Erythroblast (primary cell): ENCODE measurements around the gene SHISAL2A.

Source experiments
- DNase-seq, 2 experiments: peaks; one replicate each; lab custom pipeline; 2025; lab: John Stamatoyannopoulos, UW
- GATA1 ChIP-seq: IDR thresholded peaks from 2 replicates; pipeline ENCODE4 v1.6.1; 2011; ENCODE audit warnings: low read depth, mild to moderate bottlenecking, control low read depth, low read length, moderate library complexity
- POLR2A ChIP-seq: IDR thresholded peaks from 2 replicates; pipeline ENCODE4 v1.6.1; 2011; ENCODE audit warnings: mild to moderate bottlenecking, low read length

SHISAL2A gene

GRCh38 chr1:52602856-52603600 lies 29.9 kb upstream of the SHISAL2A start:
- no peak for TF ChIP-seq GATA1
- TF ChIP-seq POLR2A: no peak
- no peak for DNase-seq

DNA sequence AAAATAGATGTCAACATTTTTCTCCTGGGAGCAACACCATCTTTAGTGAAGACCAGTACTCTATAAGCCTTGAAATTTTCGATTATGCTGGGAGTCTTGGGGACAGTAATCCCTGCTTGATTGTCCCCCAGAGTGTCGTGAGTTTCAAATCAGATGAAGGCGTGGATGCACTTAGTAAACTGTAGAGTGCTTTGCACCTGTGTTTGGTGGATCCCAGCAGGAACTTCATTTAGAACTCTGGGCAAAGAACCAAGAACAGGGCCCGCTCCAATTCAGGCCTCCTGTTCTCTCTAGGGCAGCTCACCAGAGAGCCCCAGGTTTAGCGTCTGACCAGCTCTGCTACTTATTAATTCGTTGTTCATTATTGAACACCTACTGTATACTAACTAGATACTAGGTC lies 29.3 kb upstream of the SHISAL2A start:
- TF ChIP-seq POLR2A (no peak), GATA1 (no peak)
- no peak for DNase-seq

- DNase-seq: no peak
- TF ChIP-seq GATA1 (no peak), POLR2A (no peak)
Observed at GRCh38 chr1:52604063-52604770, 28.8 kb upstream of the SHISAL2A start.

- TF ChIP-seq GATA1: no peak
- peak; percentile 69 to 86 for DNase-seq
Observed at GRCh38 chr1:52613636-52614373, 19.2 kb upstream of the SHISAL2A start.

DNA sequence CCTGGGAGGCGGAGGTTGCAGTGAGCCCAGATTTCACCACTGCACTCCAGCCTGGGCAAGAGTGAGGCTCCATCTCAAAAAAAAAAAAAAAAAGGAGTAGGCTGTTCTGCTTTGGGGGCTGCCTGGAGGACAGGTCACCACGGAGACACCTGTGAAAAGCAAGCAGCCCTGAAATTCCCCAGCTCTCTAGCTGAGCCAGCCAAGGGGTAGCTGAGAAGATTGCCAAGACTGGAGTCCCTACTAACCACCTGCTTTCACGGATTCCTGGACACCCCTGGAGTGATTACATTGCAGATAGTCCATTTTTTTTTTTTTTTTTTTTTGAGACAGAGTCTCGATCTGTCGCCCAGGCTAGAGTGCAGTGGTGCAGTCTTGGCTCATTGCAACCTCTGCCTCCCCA lies 18.3 kb upstream of the SHISAL2A start:
- no peak for TF ChIP-seq POLR2A
- TF ChIP-seq GATA1: no peak
- no peak for DNase-seq

GRCh38 chr1:52615489-52616042 lies 17.4 kb upstream of the SHISAL2A start:
- TF ChIP-seq POLR2A (no peak), GATA1 (no peak)
- no peak for DNase-seq

- TF ChIP-seq GATA1 (no peak), POLR2A (no peak)
- DNase-seq: no peak
Observed at GRCh38 chr1:52621950-52622349, 11.0 kb upstream of the SHISAL2A start.

- TF ChIP-seq GATA1: no peak
- no peak for TF ChIP-seq POLR2A
- DNase-seq: no peak
Observed at GRCh38 chr1:52623812-52624211, 9.2 kb upstream of the SHISAL2A start.

DNA sequence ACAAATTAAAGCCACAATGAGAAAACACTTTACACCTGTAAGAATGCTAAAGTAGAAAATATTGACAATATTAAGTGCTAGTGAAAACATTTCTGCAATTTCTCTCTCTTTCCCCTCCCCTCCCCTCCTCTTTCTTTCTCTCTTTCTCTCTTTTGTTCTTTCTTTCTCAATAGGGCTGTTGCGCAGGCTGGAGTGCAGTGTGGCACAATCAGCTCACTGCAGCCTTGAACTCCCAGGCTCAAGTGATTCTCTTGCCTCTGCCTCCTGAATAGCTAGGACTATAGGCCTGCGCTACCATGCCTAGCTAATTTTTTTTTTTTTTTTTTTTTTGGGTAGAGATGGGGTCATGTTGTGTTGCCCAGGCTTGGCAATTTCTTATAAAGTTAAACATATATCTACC lies 5.9 kb upstream of the SHISAL2A start:
- TF ChIP-seq POLR2A (no peak), GATA1 (no peak)
- DNase-seq: no peak

DNA sequence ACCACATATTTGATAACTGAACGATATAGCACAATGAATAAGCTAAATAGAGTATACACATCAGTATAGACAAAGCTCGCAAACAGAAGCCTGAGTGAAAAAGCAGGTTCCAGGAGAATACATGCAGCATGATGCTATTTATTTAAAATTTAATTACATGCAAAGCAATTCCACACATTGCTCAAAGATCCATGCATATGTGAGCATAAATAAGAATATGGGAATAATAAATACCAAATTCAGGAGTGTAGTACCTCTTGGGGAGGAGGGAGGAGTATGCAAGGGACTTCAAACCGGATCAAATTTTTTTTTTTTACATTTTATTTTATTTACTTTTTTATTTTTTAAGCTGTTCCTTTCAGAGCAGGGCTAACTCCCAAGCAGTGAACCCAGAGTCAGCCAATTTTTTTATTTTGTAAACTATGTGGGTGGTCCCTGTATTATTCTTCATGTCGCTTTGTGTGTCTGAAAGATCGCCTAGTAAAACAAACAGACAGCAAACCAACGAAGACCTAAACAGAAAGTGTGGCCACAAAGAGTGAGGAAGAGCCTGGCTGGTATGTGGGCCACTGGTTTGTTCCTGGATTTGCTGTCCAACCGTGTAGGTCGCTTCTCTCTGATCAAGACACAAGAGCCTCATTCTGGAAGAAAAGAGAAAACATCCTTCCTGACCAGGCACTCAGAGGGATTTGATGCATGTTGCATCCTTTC lies 4.2 kb upstream of the SHISAL2A start:
- no peak for TF ChIP-seq GATA1
- no peak for TF ChIP-seq POLR2A
- DNase-seq: no peak

DNA sequence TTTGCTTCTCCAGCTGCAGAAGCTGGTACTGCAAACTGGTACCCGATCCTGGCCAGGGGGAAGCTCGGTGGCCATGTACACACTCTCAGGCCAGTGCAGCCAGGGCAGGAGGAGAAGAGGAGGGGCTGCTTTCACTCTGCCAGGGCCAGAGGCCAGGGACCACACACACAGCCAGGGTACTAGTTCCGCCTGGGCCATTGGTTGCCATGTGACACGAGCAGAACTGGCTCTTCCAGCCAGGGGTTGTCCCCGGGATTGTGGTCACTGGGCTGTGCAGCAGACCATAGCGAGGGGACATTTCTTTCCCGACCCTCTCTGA lies 3.7 kb upstream of the SHISAL2A start:
- TF ChIP-seq GATA1: no peak
- TF ChIP-seq POLR2A: no peak

DNA sequence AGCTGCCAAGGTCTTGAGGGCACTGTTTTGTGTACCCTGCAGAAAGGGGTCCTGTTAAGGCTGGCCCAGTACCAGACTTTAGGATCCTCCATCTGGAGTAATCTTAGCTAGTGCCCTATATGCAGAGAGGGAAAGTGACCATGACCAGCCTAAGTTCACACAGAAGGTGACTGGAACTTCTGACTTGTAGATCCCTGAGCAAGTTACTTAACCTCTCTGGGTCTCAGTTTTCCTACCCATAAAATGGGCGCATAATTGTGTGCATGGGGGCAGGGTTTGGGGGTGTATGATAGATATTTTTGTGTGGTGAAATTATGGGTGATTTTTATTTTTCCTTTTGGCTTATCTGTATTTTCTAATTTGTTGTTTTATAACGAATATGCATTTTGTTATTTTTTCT lies 3.3 kb upstream of the SHISAL2A start:
- no peak for TF ChIP-seq GATA1
- TF ChIP-seq POLR2A: no peak
- no peak for DNase-seq

More for the DNA sequence above, 3.7 kb upstream of the SHISAL2A start:
- no peak for DNase-seq

- no peak for TF ChIP-seq GATA1
- DNase-seq: no peak
Observed at GRCh38 chr1:52631759-52632331, 1.1 kb upstream of the SHISAL2A start.
